ENCODE measurements around the gene TSC22D1.

- TF ChIP-seq, protein P1, sequence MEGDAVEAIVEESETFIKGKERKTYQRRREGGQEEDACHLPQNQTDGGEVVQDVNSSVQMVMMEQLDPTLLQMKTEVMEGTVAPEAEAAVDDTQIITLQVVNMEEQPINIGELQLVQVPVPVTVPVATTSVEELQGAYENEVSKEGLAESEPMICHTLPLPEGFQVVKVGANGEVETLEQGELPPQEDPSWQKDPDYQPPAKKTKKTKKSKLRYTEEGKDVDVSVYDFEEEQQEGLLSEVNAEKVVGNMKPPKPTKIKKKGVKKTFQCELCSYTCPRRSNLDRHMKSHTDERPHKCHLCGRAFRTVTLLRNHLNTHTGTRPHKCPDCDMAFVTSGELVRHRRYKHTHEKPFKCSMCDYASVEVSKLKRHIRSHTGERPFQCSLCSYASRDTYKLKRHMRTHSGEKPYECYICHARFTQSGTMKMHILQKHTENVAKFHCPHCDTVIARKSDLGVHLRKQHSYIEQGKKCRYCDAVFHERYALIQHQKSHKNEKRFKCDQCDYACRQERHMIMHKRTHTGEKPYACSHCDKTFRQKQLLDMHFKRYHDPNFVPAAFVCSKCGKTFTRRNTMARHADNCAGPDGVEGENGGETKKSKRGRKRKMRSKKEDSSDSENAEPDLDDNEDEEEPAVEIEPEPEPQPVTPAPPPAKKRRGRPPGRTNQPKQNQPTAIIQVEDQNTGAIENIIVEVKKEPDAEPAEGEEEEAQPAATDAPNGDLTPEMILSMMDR (IDR thresholded peaks at IDR 0.05) = no peak
- TF ChIP-seq POLR2AphosphoS5 (IDR thresholded peaks at IDR 0.05) = no peak
These were observed 120.4 kb downstream of the TSC22D1 start for GRCh38 chr13:44455769-44456168.
